Vagina (tissue), 2 donors: ENCODE results near the gene RBM20.
A peak's percentile ranks its signal among the peaks of the same experiment; 100 is the strongest.

Experiments used
- POLR2A ChIP-seq, 2 donors: fragments of 450-650 bp; IDR thresholded peaks; one replicate each; pipeline ENCODE4 v1.6.1; 2017; ENCODE audit warnings: antibody characterized with exemption in 2 of 2, mild to moderate bottlenecking in 2 of 2, moderate library complexity in 2 of 2
- POLR2AphosphoS5 ChIP-seq, 2 donors: sonication (generic); formaldehyde crosslinking; IDR thresholded peaks; one replicate each; pipeline ENCODE4 v1.9.0; 2017; ENCODE audit warnings: antibody characterized with exemption in 2 of 2, mild to moderate bottlenecking in 2 of 2, low read depth in 1 of 2; ENCODE audit not compliant: insufficient read depth in 1 of 2
- TF ChIP-seq, protein P1 (sequence below), 3 experiments: fragments of 450-650 bp in 2 of 3; fragments of 200-600 bp in 1 of 3; sonication (generic) in 1 of 3; IDR thresholded peaks; one replicate each; pipeline ENCODE4 v1.5.1; 2017 to 2019; ENCODE audit warnings: antibody characterized with exemption in 3 of 3, mild to moderate bottlenecking in 2 of 3, moderate library complexity in 2 of 3

DNA sequence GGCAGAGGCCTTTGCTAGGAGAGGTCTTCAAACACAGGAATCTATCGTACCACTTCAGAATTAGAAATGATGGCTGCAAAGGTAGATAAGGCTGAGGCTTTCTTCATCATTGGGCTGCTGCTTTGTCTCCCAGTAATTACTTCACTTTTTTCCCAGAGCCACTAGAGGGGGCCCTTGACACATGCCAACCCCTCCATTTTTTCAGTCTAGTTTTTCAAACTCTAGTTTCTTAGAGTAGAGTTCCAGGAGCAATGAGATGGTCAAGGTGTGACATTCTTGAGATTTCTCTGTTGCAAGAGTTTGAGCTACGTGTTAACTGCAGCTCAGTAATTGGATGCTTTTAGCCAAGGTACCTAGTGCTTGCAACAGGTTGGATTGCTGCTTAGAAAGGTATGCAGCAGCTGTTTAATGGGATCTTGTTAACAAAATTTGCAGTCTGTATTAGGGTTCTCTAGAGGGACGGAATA is 33.8 kb upstream of the RBM20 start:
- TF ChIP-seq POLR2AphosphoS5 (IDR thresholded peaks at IDR 0.05; ENCODE audit: insufficient read depth in 1 of 2, low read depth in 1 of 2) (no peak), POLR2A (IDR thresholded peaks at IDR 0.05) (no peak)
- TF ChIP-seq, protein P1, sequence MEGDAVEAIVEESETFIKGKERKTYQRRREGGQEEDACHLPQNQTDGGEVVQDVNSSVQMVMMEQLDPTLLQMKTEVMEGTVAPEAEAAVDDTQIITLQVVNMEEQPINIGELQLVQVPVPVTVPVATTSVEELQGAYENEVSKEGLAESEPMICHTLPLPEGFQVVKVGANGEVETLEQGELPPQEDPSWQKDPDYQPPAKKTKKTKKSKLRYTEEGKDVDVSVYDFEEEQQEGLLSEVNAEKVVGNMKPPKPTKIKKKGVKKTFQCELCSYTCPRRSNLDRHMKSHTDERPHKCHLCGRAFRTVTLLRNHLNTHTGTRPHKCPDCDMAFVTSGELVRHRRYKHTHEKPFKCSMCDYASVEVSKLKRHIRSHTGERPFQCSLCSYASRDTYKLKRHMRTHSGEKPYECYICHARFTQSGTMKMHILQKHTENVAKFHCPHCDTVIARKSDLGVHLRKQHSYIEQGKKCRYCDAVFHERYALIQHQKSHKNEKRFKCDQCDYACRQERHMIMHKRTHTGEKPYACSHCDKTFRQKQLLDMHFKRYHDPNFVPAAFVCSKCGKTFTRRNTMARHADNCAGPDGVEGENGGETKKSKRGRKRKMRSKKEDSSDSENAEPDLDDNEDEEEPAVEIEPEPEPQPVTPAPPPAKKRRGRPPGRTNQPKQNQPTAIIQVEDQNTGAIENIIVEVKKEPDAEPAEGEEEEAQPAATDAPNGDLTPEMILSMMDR (IDR thresholded peaks at IDR 0.05), result peak; percentile 39 to 55 (median 53)
